Liver (tissue), 9 donors: Measurements from ENCODE around the gene LRRC28. TPM values are rescaled to one million over a fixed set of nuclear protein-coding genes. Genes with fewer than 3 reads are reported as not detected.

Source experiments
- DNase-seq: peaks from one replicate; pipeline ENCODE4 v3.0.0-alpha.2; 2017; ENCODE audit warnings: low spot score
- H3K27ac ChIP-seq, 2 donors: one replicate each; pipeline ENCODE4 v1.7.0; 2013; ENCODE audit warnings: inconsistent platforms in 2 of 2, low read length in 2 of 2, control low read depth in 1 of 2, low read depth in 1 of 2, mild to moderate bottlenecking in 1 of 2
- H3K27me3 ChIP-seq, 4 donors: one replicate each; pipeline versions ENCODE4 v1.6.1 to v1.7.0; 2013; ENCODE audit warnings: low read length in 3 of 4, inconsistent platforms in 1 of 4, mild to moderate bottlenecking in 1 of 4, moderate library complexity in 1 of 4; ENCODE audit not compliant: control insufficient read depth in 4 of 4, insufficient read depth in 4 of 4
- H3K36me3 ChIP-seq, 4 donors: one replicate each; pipeline versions ENCODE4 v1.6.1 to v1.7.0; 2013; ENCODE audit warnings: low read length in 3 of 4, mild to moderate bottlenecking in 3 of 4, low read depth in 1 of 4, moderate library complexity in 1 of 4; ENCODE audit not compliant: control insufficient read depth in 4 of 4, insufficient read depth in 3 of 4
- H3K4me1 ChIP-seq, 4 donors: one replicate each; pipeline versions ENCODE4 v1.6.1 to v1.7.0; 2013; ENCODE audit warnings: low read length in 3 of 4, mild to moderate bottlenecking in 3 of 4, moderate library complexity in 1 of 4; ENCODE audit not compliant: control insufficient read depth in 4 of 4, insufficient read depth in 4 of 4
- H3K4me3 ChIP-seq, 3 donors: one replicate each; pipeline versions ENCODE4 v1.6.1 to v1.7.0; 2013; ENCODE audit warnings: low read length in 3 of 3, control low read depth in 1 of 3, low read depth in 1 of 3, mild to moderate bottlenecking in 1 of 3
- H3K9ac ChIP-seq, 2 donors: one replicate each; pipeline ENCODE4 v1.7.0; 2013; ENCODE audit warnings: low read length in 2 of 2, mild to moderate bottlenecking in 2 of 2, moderate library complexity in 2 of 2, control low read depth in 1 of 2, low read depth in 1 of 2
- H3K9me3 ChIP-seq, 4 donors: one replicate each; pipeline versions ENCODE4 v1.6.1 to v1.7.0; 2013; ENCODE audit warnings: low read length in 3 of 4; ENCODE audit not compliant: control insufficient read depth in 4 of 4
- EGR1 ChIP-seq, 2 donors: IDR thresholded peaks; 2 replicates each; pipeline ENCODE4 v1.6.1; 2016 to 2018; ENCODE audit warnings: antibody characterized with exemption in 2 of 2, low read depth in 2 of 2
- FOXA1 ChIP-seq: IDR thresholded peaks from 2 replicates; pipeline ENCODE4 v1.6.1; 2016; ENCODE audit warnings: antibody characterized with exemption
- FOXA2 ChIP-seq: IDR thresholded peaks from 2 replicates; pipeline ENCODE4 v1.6.1; 2016; ENCODE audit warnings: antibody characterized with exemption
- GABPA ChIP-seq, 2 donors: IDR thresholded peaks in 1 of 2; conservative IDR thresholded peaks in 1 of 2; 2 replicates each; pipeline ENCODE4 v1.6.1; 2016; ENCODE audit warnings: antibody characterized with exemption in 2 of 2, mild to moderate bottlenecking in 1 of 2, moderate library complexity in 1 of 2
- HNF4A ChIP-seq, 2 donors: conservative IDR thresholded peaks; 2 replicates each; pipeline ENCODE4 v1.6.1; 2016; ENCODE audit warnings: antibody characterized with exemption in 2 of 2, mild to moderate bottlenecking in 2 of 2
- HNF4G ChIP-seq: IDR thresholded peaks from 2 replicates; pipeline ENCODE4 v1.6.1; 2016; ENCODE audit warnings: antibody characterized with exemption
- JUND ChIP-seq, 2 donors: IDR thresholded peaks; 2 replicates each; pipeline ENCODE4 v1.6.1; 2016; ENCODE audit warnings: antibody characterized with exemption in 2 of 2
- MAX ChIP-seq: IDR thresholded peaks from 2 replicates; pipeline ENCODE4 v1.6.1; 2016; ENCODE audit warnings: antibody characterized with exemption
- NR2F2 ChIP-seq: IDR thresholded peaks from 2 replicates; pipeline ENCODE4 v1.6.1; 2016; ENCODE audit warnings: antibody characterized with exemption
- RAD21 ChIP-seq, 2 donors: IDR thresholded peaks; 2 replicates each; pipeline ENCODE4 v1.6.1; 2016; ENCODE audit warnings: antibody characterized with exemption in 2 of 2, mild to moderate bottlenecking in 2 of 2
- RXRA ChIP-seq, 2 donors: IDR thresholded peaks; 2 replicates each; pipeline ENCODE4 v1.6.1; 2017 to 2018; ENCODE audit warnings: antibody characterized with exemption in 2 of 2, mild to moderate bottlenecking in 1 of 2
- SP1 ChIP-seq: IDR thresholded peaks from 2 replicates; pipeline ENCODE4 v1.6.1; 2018; ENCODE audit warnings: antibody characterized with exemption, mild to moderate bottlenecking
- TAF1 ChIP-seq: conservative IDR thresholded peaks from 2 replicates; pipeline ENCODE4 v1.6.1; 2016; ENCODE audit warnings: antibody characterized with exemption, mild to moderate bottlenecking
- YY1 ChIP-seq: IDR thresholded peaks from 2 replicates; pipeline ENCODE4 v1.6.1; 2016; ENCODE audit warnings: antibody characterized with exemption, mild to moderate bottlenecking
- polyA plus RNA-seq, 2 donors: library from polyadenylated mRNA; stranded (reverse) in 1 of 2; unstranded in 1 of 2; fragments of 200-250 nt in 1 of 2; fragments of >200 nt in 1 of 2; fragmentation: Nextera tagmentation in 1 of 2; extraction: Ambion mirVana in 1 of 2; gene quantifications; one replicate each; pipeline versions ENCODE4 v1.2.1 to v1.2.3, GENCODE V29; 2013 to 2015
- total RNA-seq, 2 donors: library from RNA; depleted of rRNA; stranded (reverse); fragments of >200 nt; gene quantifications; one replicate each; pipeline ENCODE4 v1.2.3, GENCODE V29; 2014
- TF ChIP-seq, protein P1 (sequence below): IDR thresholded peaks from 2 replicates; pipeline ENCODE4 v1.6.1; 2016; ENCODE audit warnings: antibody characterized with exemption
- TF ChIP-seq, protein P2 (sequence below): IDR thresholded peaks from 2 replicates; pipeline ENCODE4 v1.6.1; 2016; ENCODE audit warnings: antibody characterized with exemption
- TF ChIP-seq, protein P3 (sequence below): IDR thresholded peaks from 2 replicates; pipeline ENCODE4 v1.6.1; 2016; ENCODE audit warnings: antibody characterized with exemption, mild to moderate bottlenecking
- TF ChIP-seq, protein P4 (sequence below): fragments of 150-350 bp; IDR thresholded peaks from 2 replicates; pipeline ENCODE4 v1.5.1; 2017; ENCODE audit warnings: improper control_type of control experiment, low read depth, low read length; ENCODE audit not compliant: missing input control
- donor health status: healthy.
- donor health status: healthy.
- donor health status: healthy.
- donor health status: healthy.
- donor health status: healthy.

LRRC28 gene
- total and polyA plus RNA-seq, 4 donors, result 15.4 to 46.6 (median 41.0) TPM

GRCh38 chr15:99368743-99369142 is 117.5 kb downstream of the LRRC28 start:
- Histone ChIP-seq H3K27me3 (no peaks in the 10 kb centered on the region), H3K4me3 (no peak overlapping the region), H3K9me3 (no peaks in the 10 kb centered on the region), H3K9ac (no peak overlapping the region), H3K4me1 (no peaks in the 10 kb centered on the region), H3K36me3 (peaks cover 0 to 14% (median 9%) of the 10 kb centered on the region in 4 donors), H3K27ac (no peak overlapping the region)
- no peak for DNase-seq
- TF ChIP-seq FOXA1, result no peak
- TF ChIP-seq JUND (IDR thresholded peaks at IDR 0.05), result no peak
- TF ChIP-seq RXRA (IDR thresholded peaks at IDR 0.05), result no peak
- no peak for TF ChIP-seq MAX
- TF ChIP-seq NR2F2, result no peak
- no peak for TF ChIP-seq HNF4G
- TF ChIP-seq YY1, result no peak
- TF ChIP-seq, protein P1, sequence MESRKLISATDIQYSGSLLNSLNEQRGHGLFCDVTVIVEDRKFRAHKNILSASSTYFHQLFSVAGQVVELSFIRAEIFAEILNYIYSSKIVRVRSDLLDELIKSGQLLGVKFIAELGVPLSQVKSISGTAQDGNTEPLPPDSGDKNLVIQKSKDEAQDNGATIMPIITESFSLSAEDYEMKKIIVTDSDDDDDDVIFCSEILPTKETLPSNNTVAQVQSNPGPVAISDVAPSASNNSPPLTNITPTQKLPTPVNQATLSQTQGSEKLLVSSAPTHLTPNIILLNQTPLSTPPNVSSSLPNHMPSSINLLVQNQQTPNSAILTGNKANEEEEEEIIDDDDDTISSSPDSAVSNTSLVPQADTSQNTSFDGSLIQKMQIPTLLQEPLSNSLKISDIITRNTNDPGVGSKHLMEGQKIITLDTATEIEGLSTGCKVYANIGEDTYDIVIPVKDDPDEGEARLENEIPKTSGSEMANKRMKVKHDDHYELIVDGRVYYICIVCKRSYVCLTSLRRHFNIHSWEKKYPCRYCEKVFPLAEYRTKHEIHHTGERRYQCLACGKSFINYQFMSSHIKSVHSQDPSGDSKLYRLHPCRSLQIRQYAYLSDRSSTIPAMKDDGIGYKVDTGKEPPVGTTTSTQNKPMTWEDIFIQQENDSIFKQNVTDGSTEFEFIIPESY, result no peak
- no peak for TF ChIP-seq EGR1 (IDR thresholded peaks at IDR 0.05; ENCODE audit: low read depth in 2 of 2)
- no peak for TF ChIP-seq RAD21 (IDR thresholded peaks at IDR 0.05)
- TF ChIP-seq, protein P2, sequence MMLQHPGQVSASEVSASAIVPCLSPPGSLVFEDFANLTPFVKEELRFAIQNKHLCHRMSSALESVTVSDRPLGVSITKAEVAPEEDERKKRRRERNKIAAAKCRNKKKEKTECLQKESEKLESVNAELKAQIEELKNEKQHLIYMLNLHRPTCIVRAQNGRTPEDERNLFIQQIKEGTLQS, result no peak
- TF ChIP-seq, protein P3, sequence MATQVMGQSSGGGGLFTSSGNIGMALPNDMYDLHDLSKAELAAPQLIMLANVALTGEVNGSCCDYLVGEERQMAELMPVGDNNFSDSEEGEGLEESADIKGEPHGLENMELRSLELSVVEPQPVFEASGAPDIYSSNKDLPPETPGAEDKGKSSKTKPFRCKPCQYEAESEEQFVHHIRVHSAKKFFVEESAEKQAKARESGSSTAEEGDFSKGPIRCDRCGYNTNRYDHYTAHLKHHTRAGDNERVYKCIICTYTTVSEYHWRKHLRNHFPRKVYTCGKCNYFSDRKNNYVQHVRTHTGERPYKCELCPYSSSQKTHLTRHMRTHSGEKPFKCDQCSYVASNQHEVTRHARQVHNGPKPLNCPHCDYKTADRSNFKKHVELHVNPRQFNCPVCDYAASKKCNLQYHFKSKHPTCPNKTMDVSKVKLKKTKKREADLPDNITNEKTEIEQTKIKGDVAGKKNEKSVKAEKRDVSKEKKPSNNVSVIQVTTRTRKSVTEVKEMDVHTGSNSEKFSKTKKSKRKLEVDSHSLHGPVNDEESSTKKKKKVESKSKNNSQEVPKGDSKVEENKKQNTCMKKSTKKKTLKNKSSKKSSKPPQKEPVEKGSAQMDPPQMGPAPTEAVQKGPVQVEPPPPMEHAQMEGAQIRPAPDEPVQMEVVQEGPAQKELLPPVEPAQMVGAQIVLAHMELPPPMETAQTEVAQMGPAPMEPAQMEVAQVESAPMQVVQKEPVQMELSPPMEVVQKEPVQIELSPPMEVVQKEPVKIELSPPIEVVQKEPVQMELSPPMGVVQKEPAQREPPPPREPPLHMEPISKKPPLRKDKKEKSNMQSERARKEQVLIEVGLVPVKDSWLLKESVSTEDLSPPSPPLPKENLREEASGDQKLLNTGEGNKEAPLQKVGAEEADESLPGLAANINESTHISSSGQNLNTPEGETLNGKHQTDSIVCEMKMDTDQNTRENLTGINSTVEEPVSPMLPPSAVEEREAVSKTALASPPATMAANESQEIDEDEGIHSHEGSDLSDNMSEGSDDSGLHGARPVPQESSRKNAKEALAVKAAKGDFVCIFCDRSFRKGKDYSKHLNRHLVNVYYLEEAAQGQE, result no peak
- no peak for TF ChIP-seq SP1
- no peak for TF ChIP-seq TAF1
- no peak for TF ChIP-seq FOXA2
- TF ChIP-seq HNF4A (conservative IDR thresholded peaks at IDR 0.05), result no peak
- no peak for TF ChIP-seq GABPA (IDR thresholded peaks at IDR 0.05 in 1 of 2, conservative IDR thresholded peaks at IDR 0.05 in 1 of 2)
- TF ChIP-seq, protein P4, sequence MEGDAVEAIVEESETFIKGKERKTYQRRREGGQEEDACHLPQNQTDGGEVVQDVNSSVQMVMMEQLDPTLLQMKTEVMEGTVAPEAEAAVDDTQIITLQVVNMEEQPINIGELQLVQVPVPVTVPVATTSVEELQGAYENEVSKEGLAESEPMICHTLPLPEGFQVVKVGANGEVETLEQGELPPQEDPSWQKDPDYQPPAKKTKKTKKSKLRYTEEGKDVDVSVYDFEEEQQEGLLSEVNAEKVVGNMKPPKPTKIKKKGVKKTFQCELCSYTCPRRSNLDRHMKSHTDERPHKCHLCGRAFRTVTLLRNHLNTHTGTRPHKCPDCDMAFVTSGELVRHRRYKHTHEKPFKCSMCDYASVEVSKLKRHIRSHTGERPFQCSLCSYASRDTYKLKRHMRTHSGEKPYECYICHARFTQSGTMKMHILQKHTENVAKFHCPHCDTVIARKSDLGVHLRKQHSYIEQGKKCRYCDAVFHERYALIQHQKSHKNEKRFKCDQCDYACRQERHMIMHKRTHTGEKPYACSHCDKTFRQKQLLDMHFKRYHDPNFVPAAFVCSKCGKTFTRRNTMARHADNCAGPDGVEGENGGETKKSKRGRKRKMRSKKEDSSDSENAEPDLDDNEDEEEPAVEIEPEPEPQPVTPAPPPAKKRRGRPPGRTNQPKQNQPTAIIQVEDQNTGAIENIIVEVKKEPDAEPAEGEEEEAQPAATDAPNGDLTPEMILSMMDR, result no peak
